OCI-LY3 (cell line): ENCODE measurements around the gene SLCO1B1.

Source experiments
- H2AFZ ChIP-seq: fragments of 200-600, 300-600 bp; shearing (Covaris generic); 2 replicates; pipeline ENCODE4 v1.6.0; 2014; ENCODE audit warnings: antibody characterized with exemption, low read depth, low read length
- H3K27ac ChIP-seq: fragments of 200-600, 300-600 bp; sonication (generic); 2 replicates; pipeline ENCODE4 v1.5.1; 2014; ENCODE audit warnings: mild to moderate bottlenecking, low read length, moderate library complexity, mixed read lengths
- H3K27me3 ChIP-seq: fragments of 200-600, 300-600 bp; sonication (generic); 2 replicates; pipeline ENCODE4 v1.6.1; 2014; ENCODE audit warnings: low read depth, low read length, mixed read lengths
- H3K36me3 ChIP-seq: fragments of 200-600, 300-600 bp; sonication (generic); replicated peaks from 2 replicates; pipeline ENCODE3; 2014; ENCODE audit warnings: low read depth, low read length, mixed read lengths
- H3K4me1 ChIP-seq: fragments of 300-600, 200-600 bp; sonication (generic); 2 replicates; pipeline ENCODE4 v1.6.1; 2014; ENCODE audit warnings: low read length, mixed read lengths
- H3K4me2 ChIP-seq: fragments of 200-600, 300-600 bp; sonication (generic); 2 replicates; pipeline ENCODE4 v1.6.1; 2014; ENCODE audit warnings: low read length, mixed read lengths
- H3K4me3 ChIP-seq: fragments of 300-600, 200-600 bp; sonication (generic); 2 replicates; pipeline ENCODE4 v1.5.1; 2014; ENCODE audit warnings: antibody characterized with exemption, mild to moderate bottlenecking, low read length, moderate library complexity
- H3K79me2 ChIP-seq: fragments of 300-600, 200-600 bp; shearing (Covaris generic); 2 replicates; pipeline ENCODE4 v1.6.1; 2014; ENCODE audit warnings: mild to moderate bottlenecking, low read length, mixed read lengths
- H3K9ac ChIP-seq: fragments of 300-600, 200-600 bp; shearing (Covaris generic); 2 replicates; pipeline ENCODE4 v1.6.0; 2014; ENCODE audit warnings: mild to moderate bottlenecking, low read length, moderate library complexity
- H3K9me3 ChIP-seq: fragments of 200-600, 300-600 bp; shearing (Covaris generic); 2 replicates; pipeline ENCODE4 v1.6.1; 2014; ENCODE audit warnings: low read length, mixed read lengths; ENCODE audit not compliant: insufficient read depth
- H4K20me1 ChIP-seq: fragments of 200-600, 300-600 bp; sonication (generic); 2 replicates; pipeline ENCODE4 v1.6.1; 2016; ENCODE audit warnings: low read length, mixed read lengths; ENCODE audit not compliant: insufficient read depth
- EZH2phosphoT487 ChIP-seq: fragments of 200-600 bp; shearing (Covaris generic); IDR thresholded peaks from 2 replicates; pipeline ENCODE4 v1.6.1; 2018; ENCODE audit warnings: antibody characterized with exemption, mixed run types, low read depth
- TF ChIP-seq, protein P1 (sequence below): fragments of 200-600, 300-600 bp; sonication (generic); IDR thresholded peaks from 2 replicates; pipeline ENCODE4 v1.5.1; 2014; ENCODE audit warnings: antibody characterized with exemption, low read length, low read depth

The SLCO1B1 gene

DNA sequence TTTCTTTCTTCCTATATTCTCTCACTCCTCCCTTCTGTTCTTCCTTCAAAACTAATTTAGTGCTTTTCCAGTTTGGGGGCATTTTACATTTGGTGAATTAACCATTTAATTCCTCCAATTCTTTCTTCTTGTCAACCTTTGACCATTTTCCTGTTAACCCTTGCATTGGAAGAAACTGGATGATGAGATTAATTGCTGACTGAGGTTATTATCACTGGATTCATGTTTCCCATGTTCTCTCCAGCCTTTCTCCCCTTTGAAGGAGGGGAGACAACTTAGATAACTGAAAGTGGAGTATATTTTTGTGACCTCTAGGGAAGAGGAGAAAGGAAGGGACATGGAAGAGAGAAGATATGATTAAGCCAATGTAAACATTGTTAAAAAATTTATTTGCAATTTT is 133.2 kb downstream of the SLCO1B1 start:
- Histone ChIP-seq H3K27ac (no peak overlapping the region), H2AFZ (no peak overlapping the region), H3K4me3 (no peak overlapping the region), H3K27me3 (no peaks in the 10 kb centered on the region), H3K4me2 (no peak overlapping the region), H3K9ac (no peak overlapping the region), H3K9me3 (peaks cover 7% of the 10 kb centered on the region; the same call in 1 of the 2 replicates), H4K20me1 (no peaks in the 10 kb centered on the region), H3K36me3 (no peaks in the 10 kb centered on the region), H3K4me1 (peaks cover 35% of the 10 kb centered on the region), H3K79me2 (no peaks in the 10 kb centered on the region)
- TF ChIP-seq EZH2phosphoT487 = no peak
- TF ChIP-seq, protein P1, sequence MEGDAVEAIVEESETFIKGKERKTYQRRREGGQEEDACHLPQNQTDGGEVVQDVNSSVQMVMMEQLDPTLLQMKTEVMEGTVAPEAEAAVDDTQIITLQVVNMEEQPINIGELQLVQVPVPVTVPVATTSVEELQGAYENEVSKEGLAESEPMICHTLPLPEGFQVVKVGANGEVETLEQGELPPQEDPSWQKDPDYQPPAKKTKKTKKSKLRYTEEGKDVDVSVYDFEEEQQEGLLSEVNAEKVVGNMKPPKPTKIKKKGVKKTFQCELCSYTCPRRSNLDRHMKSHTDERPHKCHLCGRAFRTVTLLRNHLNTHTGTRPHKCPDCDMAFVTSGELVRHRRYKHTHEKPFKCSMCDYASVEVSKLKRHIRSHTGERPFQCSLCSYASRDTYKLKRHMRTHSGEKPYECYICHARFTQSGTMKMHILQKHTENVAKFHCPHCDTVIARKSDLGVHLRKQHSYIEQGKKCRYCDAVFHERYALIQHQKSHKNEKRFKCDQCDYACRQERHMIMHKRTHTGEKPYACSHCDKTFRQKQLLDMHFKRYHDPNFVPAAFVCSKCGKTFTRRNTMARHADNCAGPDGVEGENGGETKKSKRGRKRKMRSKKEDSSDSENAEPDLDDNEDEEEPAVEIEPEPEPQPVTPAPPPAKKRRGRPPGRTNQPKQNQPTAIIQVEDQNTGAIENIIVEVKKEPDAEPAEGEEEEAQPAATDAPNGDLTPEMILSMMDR = no peak

DNA sequence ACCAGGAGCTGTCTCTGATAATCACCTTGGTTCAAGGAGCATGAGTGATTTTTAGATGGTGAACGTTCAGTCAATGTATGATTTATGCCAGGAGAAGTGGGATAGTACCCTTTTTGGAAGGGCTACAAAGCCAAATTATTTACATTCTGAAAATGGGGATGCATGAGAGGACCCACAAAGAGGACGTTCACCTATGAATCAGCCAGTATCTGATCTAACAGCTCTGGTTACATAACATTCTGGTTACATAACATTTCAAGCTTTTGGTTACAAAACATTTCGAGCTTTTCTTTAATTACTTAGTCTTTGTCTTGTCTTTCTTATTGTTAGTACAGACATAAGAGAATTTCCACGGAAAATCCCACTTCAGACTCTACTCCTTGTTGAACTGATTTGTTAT is 134.9 kb downstream of the SLCO1B1 start:
- Histone ChIP-seq H3K27ac (no peak overlapping the region), H3K9ac (no peak overlapping the region), H3K36me3 (no peaks in the 10 kb centered on the region), H3K4me3 (no peak overlapping the region), H3K9me3 (peaks cover 7% of the 10 kb centered on the region; the same call in 1 of the 2 replicates), H3K4me1 (peaks cover 41% of the 10 kb centered on the region), H3K27me3 (no peaks in the 10 kb centered on the region), H2AFZ (no peak overlapping the region), H3K4me2 (no peak overlapping the region), H3K79me2 (no peaks in the 10 kb centered on the region), H4K20me1 (no peaks in the 10 kb centered on the region)
- TF ChIP-seq, protein P1 = no peak
- no peak for TF ChIP-seq EZH2phosphoT487

DNA sequence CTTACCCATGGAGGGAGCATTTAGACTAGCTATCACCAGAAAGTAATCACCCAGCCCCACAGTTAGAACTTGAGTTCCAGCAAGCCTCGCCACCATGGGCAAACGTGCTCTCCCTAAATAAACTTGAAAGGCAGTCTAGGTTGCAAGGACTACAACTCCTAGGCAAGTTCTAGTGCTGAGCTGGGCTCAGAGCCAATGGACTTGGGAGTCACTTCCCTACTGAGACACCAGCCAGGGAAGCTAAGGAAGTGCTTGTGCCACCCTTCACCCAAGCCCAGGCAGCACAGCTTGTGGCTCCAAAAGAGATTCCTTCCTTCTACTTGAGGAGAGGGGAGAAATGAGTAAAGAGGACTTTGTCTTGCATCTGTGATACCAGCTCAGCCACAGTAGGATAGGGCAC is 145.8 kb downstream of the SLCO1B1 start:
- TF ChIP-seq, protein P1 = no peak
- no peak for TF ChIP-seq EZH2phosphoT487

More for the DNA sequence above, 145.8 kb downstream of the SLCO1B1 start:
- no peaks in the 10 kb centered on the region for H3K9me3 ChIP-seq
- no peak overlapping the region for H3K4me2 ChIP-seq
- H3K4me3 ChIP-seq = no peak overlapping the region
- H3K9ac ChIP-seq = no peak overlapping the region
- no peaks in the 10 kb centered on the region for H3K4me1 ChIP-seq
- no peak overlapping the region for H2AFZ ChIP-seq
- H3K27me3 ChIP-seq = no peaks in the 10 kb centered on the region
- no peaks in the 10 kb centered on the region for H4K20me1 ChIP-seq
- no peaks in the 10 kb centered on the region for H3K79me2 ChIP-seq
- no peaks in the 10 kb centered on the region for H3K36me3 ChIP-seq
- H3K27ac ChIP-seq = no peak overlapping the region
